Measurements from ENCODE around the gene NPDC1.

Gene NPDC1

GRCh38 chr9:137037035-137037434 is 8.9 kb downstream of the NPDC1 start:
- no peak for TF ChIP-seq TEAD4 (IDR thresholded peaks at IDR 0.05)
- TF ChIP-seq EP300 (IDR thresholded peaks at IDR 0.05; ENCODE audit: borderline replicate concordance), result no peak
- no peak for TF ChIP-seq FOXM1 (IDR thresholded peaks at IDR 0.05; ENCODE audit: borderline replicate concordance, low read depth)
- TF ChIP-seq ZBTB7A (IDR thresholded peaks at IDR 0.05; ENCODE audit: low read depth), result no peak
- no peak for TF ChIP-seq NFIC (IDR thresholded peaks at IDR 0.05)
- no peak for TF ChIP-seq TAF1 (IDR thresholded peaks at IDR 0.05; ENCODE audit: low read depth)

GRCh38 chr9:137035937-137036336 is 10.0 kb downstream of the NPDC1 start:
- no peak for TF ChIP-seq FOXM1 (IDR thresholded peaks at IDR 0.05; ENCODE audit: borderline replicate concordance, low read depth)

- no peak for TF ChIP-seq RAD21 (IDR thresholded peaks at IDR 0.05; ENCODE audit: low read depth)
- TF ChIP-seq FOXM1 (IDR thresholded peaks at IDR 0.05; ENCODE audit: borderline replicate concordance, low read depth), result no peak
- TF ChIP-seq TAF1 (IDR thresholded peaks at IDR 0.05; ENCODE audit: low read depth), result no peak
- TF ChIP-seq EP300 (IDR thresholded peaks at IDR 0.05; ENCODE audit: borderline replicate concordance), result no peak
- no peak for TF ChIP-seq TCF12 (IDR thresholded peaks at IDR 0.05; ENCODE audit: low read depth)
- TF ChIP-seq NFIC (IDR thresholded peaks at IDR 0.05), result no peak
- TF ChIP-seq USF1 (IDR thresholded peaks at IDR 0.05), result no peak
- no peak for TF ChIP-seq MAX (IDR thresholded peaks at IDR 0.05)
- TF ChIP-seq CEBPB (IDR thresholded peaks at IDR 0.05), result no peak
- no peak for TF ChIP-seq EGR1 (IDR thresholded peaks at IDR 0.05)
- TF ChIP-seq REST (IDR thresholded peaks at IDR 0.05; ENCODE audit: low read depth), result no peak
- no peak for TF ChIP-seq YY1 (IDR thresholded peaks at IDR 0.05; ENCODE audit: low read depth)
- no peak for TF ChIP-seq ZBTB7A (IDR thresholded peaks at IDR 0.05; ENCODE audit: low read depth)
- TF ChIP-seq TEAD4 (IDR thresholded peaks at IDR 0.05), result no peak
- no peak for TF ChIP-seq CREB1 (IDR thresholded peaks at IDR 0.05; ENCODE audit: low read depth)
These were observed 10.5 kb downstream of the NPDC1 start for GRCh38 chr9:137035507-137035834.

GRCh38 chr9:137034709-137035506 is 11.1 kb downstream of the NPDC1 start:
- TF ChIP-seq EGR1 (IDR thresholded peaks at IDR 0.05), result no peak
- TF ChIP-seq ZBTB7A (IDR thresholded peaks at IDR 0.05; ENCODE audit: low read depth), result 0 out of 2 replicates have a peak, but pooled peaks have one; percentile 10
- peak; percentile 95 for TF ChIP-seq RAD21 (IDR thresholded peaks at IDR 0.05; ENCODE audit: low read depth)

- 0 out of 2 replicates have a peak, but pooled peaks have one; percentile 14 for TF ChIP-seq ZBTB7A (IDR thresholded peaks at IDR 0.05; ENCODE audit: low read depth)
- no peak for TF ChIP-seq RAD21 (IDR thresholded peaks at IDR 0.05; ENCODE audit: low read depth)
These were observed 11.8 kb downstream of the NPDC1 start for GRCh38 chr9:137034039-137034708.

- TF ChIP-seq YY1 (IDR thresholded peaks at IDR 0.05; ENCODE audit: low read depth) (no peak), TEAD4 (IDR thresholded peaks at IDR 0.05) (no peak), FOXM1 (IDR thresholded peaks at IDR 0.05; ENCODE audit: borderline replicate concordance, low read depth) (no peak), EGR1 (IDR thresholded peaks at IDR 0.05) (no peak), RAD21 (IDR thresholded peaks at IDR 0.05; ENCODE audit: low read depth) (no peak), REST (IDR thresholded peaks at IDR 0.05; ENCODE audit: low read depth) (no peak)
These were observed 13.1 kb downstream of the NPDC1 start for GRCh38 chr9:137032858-137033257.

GRCh38 chr9:137031904-137032640 is 13.9 kb downstream of the NPDC1 start, which contains the start of gene FUT7:
Gene FUT7 (minus strand): TSS chr9:137032088. CDS start chr9:137031991, 97 bp downstream.
- no peak for TF ChIP-seq YY1 (IDR thresholded peaks at IDR 0.05; ENCODE audit: low read depth)
- TF ChIP-seq TAF1 (IDR thresholded peaks at IDR 0.05; ENCODE audit: low read depth), result no peak
- TF ChIP-seq TCF12 (IDR thresholded peaks at IDR 0.05; ENCODE audit: low read depth), result no peak
- no peak for TF ChIP-seq FOXM1 (IDR thresholded peaks at IDR 0.05; ENCODE audit: borderline replicate concordance, low read depth)
- TF ChIP-seq ZBTB7A (IDR thresholded peaks at IDR 0.05; ENCODE audit: low read depth), result no peak
- TF ChIP-seq EP300 (IDR thresholded peaks at IDR 0.05; ENCODE audit: borderline replicate concordance), result no peak
- TF ChIP-seq MAX (IDR thresholded peaks at IDR 0.05), result no peak
- no peak for TF ChIP-seq USF1 (IDR thresholded peaks at IDR 0.05)
- TF ChIP-seq REST (IDR thresholded peaks at IDR 0.05; ENCODE audit: low read depth), result no peak
- no peak for TF ChIP-seq NFIC (IDR thresholded peaks at IDR 0.05)

Measured in Ishikawa (cell line).